SH-SY5Y (cell line): ENCODE results near the gene SYNE3.

ENCODE experiments used
- GATA2 ChIP-seq: IDR thresholded peaks from 2 replicates; pipeline ENCODE4 v1.6.1; 2011; ENCODE audit warnings: mild to moderate bottlenecking, low read depth, low read length
- GATA3 ChIP-seq: IDR thresholded peaks from 2 replicates; pipeline ENCODE4 v1.6.1; 2011; ENCODE audit warnings: low read depth, mild to moderate bottlenecking, low read length, moderate library complexity

GRCh38 chr14:95564060-95564459 lies 47.6 kb upstream of the SYNE3 start:
- TF ChIP-seq GATA2 (no peak), GATA3 (no peak)
